SW 1271 (cell line): ENCODE results near the gene PEX16.
"Not testable (repeated sequence)": the region's sequence is repeated elsewhere in the genome, so short reads cannot be mapped to it uniquely, and the experiment has no call there.

ENCODE experiments used
- DNase-seq, 2 experiments: peaks; one replicate each; lab custom pipeline; 2025; lab: John Stamatoyannopoulos, UW

Gene PEX16

DNA sequence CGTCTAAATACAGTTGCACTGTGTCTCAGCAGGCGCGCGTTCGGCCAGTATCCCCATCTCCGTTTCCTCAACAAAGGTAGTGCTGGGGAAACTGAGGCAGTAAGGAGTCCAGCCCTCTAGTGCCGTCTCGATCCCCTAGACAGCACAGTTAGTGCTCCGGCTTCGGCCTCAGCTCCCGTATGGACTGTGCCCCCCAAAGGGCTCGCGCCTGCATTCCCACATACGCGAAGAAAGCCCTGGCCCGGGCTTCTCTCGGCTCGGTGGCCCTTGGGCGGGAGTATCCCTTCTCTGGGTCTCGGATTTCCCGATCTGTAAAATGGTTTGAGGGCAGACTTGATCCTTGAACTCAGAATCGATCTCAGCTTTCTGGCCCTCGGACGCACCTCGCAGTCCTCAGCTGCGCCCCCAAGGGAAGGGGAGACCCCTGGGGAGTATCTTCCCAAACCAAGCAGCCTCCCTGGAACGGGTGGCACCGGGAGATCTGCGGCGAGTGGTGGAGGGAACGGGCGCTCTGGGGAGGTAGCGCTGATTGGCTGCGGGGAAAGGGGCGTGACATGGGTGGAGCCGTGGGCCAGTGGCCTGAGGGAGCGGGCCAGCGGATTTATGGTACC, 759 bp upstream of the PEX16 start:
- peak; percentile 12 to 80 for DNase-seq

DNA sequence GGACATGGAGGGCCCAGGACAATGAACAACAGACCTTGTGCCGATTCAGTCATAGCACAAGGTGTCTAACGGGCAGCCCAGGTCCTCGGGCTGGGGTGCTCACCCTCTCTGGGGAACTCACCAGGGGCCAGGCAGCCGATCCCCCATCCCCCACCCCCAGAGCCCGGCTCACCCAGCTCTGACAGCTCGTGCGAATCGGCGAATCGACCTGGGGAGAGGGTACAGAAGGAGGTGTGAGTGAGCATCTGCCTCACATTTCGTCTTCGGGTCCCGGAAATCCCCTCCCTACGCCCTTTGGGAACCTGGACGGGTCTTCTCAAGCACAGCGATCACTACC, 423 bp downstream of the PEX16 start:
- DNase-seq = no peak

DNA sequence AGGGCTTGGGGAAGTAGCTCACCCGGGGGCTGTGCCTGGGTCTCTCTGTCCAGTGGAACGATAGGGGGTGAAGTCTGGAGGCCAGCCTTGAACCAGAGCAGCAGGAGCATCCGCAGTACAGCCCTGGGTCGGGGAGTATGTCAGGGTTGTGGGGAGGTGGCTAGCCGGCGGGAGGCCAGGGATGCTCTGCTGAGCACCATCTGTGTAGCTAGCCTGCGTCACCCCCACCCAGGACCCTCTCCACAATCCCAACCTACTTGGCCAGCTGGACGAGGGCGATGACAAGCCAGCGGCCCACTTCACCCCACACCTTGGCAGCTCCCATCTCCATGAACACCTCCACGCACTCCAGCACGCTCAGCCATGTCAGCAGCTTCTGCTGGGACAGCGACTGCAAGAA, 2.2 kb downstream of the PEX16 start:
- no peak for DNase-seq

DNA sequence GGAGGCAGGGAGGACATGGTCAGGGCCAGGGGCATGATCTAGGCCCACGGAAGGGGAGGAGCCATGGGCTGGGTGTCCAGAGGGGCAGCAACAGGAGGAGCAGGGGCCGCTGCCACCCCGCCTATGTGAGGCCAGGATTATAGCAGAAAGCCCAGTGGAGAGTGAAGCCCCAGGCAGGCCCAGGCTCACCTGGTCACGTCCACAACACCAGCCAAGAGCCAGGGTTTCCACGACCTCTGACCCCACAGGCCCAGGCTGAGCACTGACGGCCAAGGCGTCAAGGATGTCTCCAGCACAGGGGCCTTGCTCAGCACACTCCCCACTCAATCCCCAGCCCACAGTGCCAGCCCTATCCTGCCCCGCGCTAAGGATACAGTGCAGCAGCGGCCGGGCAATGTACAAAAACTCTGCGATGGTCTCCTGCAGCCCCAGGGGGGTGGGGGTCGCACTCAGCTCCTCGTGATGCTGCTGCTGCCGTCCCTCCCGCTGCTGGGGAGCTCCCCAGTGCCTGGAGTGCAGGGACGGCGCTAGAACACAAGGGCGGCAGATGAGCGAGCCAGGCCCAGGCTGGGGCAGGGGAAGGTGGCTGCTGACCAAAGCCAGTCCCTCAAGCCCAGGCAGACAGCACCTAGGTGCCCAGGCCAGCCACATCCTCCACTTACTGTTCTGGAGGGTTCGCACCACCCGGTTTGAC, 3.6 kb downstream of the PEX16 start:
- no peak for DNase-seq

DNA sequence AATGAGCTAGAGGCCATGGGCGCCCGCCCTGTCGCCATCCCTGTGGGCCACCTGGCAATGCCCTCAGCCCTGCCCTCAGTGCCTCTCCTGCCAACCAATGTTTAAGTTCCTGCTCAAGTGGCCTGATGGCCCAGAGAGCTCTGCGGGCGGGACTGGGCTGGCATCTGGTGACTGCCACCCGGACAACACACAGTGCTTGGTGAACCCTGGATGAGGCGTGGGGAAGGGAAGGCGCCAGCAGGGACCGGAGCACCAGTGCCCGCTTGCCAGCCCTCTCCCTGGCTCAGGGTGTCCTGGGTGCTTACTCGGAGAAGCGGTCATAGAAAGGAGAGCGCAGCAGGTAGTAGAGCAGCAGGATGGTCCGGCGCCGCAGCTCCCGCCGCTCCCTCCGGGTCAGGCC, 4.2 kb downstream of the PEX16 start:
- no peak for DNase-seq

DNA sequence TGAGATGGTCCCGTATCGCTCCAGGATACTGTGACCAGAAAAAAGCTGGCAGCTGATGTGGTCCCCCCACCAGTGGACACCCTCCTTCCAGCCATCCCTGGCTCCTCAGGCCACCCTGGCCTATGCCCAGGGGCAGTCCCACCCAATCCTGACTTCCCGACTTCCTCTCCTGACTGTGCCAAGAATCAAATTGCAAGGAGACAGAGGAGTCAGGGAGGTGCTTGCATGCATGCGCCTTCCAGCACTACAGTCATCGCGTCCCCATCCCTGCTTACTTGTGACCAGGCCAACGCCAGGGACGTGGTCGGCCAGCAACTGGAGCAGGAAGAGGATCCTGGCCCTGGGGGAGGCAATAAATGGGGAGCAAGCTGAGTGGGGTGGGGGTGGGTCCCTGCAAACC, 7.1 kb downstream of the PEX16 start:
- no peak for DNase-seq

DNA sequence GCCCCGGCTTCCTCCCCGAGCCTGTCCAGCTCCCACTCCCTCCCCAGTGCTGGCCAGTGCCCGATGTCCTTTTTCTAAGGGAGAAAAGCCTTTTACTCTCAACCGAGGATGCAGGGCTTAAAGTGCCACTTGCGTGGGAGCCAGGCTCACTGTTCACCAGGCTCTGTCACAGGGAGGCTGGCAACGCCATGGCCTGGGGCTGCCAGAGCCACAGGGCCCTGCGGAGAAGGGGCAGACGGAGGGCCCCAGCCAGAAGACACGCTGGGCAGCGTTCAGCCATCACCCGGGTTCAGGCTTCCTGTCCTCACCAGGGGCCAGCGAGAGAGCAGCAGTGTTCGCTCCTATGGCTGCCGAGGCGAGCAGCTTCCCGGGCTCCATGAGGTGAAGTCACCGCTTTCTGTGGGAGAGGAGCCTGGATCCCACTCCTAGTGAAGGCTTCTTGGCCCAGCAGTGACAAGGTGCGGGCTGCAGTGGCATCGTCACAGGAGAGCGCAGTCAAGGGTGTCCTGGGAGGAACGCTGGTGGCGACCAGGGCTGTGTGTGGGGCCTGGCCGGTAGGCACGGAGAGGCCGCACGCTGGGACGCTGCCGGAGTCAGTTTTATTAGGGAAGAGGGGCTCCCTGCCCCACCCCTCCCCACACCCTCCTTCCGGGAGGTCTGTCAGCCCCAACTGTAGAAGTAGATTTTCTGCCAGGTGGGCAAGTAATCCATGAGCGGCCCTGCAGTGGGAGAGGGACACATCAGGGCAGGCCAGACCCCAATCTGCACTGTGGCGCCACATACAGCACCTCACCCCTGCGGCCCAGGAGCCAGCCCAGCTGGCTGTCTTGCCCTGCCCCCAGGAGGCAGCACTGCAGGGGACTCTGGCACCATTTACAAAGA, 7.8 kb downstream of the PEX16 start:
- DNase-seq = no peak

DNA sequence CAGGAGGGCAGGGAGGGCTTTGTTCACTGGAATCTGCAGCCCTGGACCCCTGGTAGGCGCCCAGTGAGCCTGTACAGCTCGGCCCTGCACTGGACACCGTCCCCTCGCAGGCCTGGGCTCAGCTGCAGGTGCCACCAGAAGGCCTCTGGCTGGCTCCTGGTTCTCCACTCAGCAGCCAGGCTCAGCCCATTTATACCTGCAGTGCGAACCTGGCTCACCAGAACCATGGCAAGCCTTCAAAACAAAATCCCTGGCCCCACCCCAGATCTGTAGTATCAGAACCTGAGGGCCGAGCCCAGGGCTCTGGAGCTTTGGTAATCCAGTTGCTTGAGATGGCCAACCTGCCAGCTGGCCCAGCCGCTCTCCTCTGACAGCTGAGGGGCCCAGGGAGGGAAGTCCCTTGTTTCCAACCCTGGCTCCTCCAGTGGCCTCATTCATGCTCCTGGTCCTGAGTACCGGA, 9.7 kb downstream of the PEX16 start:
- no peak for DNase-seq

DNA sequence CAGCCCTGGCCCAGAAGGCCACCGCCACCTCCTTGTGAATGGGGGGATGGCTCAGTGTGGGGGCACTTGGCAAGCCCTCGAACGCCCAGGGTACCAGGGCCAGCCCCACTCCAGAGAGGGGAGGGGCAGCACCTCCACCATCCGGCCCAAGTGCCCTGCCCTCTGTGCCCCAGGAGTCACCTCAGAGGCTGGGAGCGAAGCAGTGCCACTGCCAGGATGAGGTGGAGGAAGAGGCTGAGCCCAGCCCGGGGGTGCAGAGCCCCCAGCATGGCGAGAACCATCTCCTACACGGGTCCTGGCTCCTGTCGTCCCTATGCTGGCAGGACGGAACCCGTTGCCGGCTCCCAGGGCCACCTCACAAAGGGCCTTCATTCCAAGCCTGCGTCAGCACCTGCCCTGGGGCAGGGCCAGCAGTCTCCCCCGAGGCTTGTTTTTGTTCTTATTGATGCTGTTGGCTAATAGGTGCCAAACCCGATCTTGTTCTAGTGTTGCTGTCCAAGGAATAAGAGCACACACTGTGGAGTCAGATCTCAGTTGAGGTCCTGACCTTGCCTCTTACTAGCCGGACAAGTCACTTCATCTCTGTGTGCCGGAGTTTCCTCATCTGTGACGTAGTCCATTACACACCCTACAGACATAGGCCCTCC, 10.6 kb downstream of the PEX16 start, which contains the start of gene FREY1:
Gene FREY1, minus strand, starts transcription at position 307 of the 647 bp plus-strand sequence. Its CDS starts 26 bp downstream, at position 281.
- no peak for DNase-seq

DNA sequence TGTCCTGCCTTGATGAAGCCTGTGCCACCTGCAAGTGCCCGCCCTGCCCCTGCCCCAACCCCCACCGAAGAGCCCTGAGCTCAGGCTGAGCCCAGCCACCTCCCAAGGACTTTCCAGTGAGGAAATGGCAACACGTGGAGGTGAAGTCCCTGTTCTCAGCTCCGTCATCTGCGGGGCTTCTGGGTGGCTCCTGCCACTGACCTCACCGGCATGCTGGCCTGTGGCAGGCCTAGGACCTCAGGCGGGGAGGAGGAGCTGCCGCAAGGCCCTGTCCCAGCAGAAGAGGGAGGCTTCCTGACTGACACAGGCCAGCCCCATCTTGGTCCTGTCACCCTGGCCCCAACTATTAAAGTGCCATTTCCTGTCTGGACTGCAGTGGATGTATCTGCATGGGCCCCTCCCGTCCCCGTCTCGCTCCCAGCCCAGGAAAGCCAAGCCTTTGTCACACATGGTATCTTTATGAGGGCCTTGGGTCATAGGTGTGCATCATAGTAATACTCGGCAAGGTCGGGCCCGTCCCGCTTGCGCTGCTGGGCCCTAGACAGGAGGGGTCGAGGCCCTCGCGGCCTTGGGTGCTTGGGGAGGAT, 11.5 kb downstream of the PEX16 start:
- no peak for DNase-seq

DNA sequence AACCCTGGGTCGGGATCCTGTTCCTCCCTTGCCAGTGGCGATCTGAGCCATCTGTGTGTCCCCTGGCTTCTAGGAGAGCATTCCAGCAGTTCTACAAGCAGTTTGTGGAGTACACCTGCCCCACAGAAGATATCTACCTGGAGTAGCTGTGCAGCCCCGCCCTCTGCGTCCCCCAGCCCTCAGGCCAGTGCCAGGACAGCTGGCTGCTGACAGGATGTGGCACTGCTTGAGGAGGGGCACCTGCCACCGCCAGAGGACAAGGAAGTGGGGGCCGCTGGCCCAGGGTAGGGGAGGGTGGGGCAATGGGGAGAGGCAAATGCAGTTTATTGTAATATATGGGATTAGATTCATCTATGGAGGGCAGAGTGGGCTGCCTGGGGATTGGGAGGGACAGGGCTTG, 12.1 kb downstream of the PEX16 start:
- DNase-seq = not testable (repeated sequence)

DNA sequence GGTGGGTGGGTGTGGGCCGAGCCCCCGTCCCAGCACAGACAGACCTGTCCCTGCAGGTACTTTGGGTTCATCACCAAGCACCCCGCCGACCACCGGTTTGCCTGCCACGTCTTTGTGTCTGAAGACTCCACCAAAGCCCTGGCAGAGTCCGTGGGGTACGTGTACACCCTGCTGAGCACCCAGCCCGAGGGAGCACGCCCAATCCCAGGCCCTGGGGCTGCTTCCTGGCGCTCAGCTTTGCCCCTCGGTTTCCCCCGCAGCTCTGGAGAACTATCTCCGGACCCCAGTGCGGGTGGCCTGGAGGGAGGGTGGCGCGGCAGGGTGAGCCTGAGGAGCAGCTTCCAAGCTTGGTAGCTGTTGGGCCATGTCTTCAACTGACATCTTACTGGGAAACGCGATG, 12.6 kb downstream of the PEX16 start:
- DNase-seq = no peak

DNA sequence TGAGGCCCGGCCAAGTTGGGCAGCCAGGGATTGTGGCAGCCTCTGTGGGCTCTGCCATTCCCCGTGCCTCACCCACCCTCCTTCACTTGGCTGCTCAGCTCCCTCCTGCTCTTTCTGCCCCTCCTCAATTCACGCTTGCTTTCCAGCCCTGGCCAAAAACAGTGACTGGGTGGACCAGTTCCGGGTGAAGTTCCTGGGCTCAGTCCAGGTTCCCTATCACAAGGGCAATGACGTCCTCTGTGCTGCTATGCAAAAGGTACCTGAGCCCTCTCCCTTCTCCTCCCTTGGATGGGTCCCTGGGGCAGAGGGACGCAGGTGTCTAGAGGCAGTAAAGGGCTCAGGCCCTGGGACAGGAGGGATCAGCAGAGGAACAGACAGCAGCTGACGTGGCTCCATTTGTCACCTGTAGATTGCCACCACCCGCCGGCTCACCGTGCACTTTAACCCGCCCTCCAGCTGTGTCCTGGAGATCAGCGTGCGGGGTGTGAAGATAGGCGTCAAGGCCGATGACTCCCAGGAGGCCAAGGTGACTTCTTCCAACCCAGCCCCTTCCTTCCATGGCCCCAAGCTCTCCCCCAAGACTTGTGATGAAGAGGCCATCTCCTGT, 13.3 kb downstream of the PEX16 start:
- no peak for DNase-seq

DNA sequence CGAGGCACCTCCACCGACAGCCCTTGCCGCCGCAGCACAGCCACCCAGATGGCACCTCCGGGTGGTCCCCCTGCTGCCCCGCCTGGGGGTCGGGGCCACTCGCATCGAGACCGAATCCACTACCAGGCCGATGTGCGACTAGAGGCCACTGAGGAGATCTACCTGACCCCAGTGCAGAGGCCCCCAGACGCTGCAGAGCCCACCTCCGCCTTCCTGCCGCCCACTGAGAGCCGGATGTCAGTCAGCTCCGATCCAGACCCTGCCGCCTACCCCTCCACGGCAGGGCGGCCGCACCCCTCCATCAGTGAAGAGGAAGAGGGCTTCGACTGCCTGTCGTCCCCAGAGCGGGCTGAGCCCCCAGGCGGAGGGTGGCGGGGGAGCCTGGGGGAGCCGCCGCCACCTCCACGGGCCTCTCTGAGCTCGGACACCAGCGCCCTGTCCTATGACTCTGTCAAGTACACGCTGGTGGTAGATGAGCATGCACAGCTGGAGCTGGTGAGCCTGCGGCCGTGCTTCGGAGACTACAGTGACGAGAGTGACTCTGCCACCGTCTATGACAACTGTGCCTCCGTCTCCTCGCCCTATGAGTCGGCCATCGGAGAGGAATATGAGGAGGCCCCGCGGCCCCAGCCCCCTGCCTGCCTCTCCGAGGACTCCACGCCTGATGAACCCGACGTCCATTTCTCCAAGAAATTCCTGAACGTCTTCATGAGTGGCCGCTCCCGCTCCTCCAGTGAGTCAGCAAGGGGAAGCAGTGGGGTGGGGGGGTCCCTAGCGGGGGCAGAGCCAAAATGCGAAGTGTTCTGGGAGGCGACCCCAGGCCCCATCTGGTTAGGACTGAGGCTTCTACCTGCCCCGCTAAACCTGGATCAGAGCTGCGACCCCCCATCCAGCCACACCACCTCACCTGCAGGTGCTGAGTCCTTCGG, 15.0 kb downstream of the PEX16 start:
- DNase-seq = no peak

DNA sequence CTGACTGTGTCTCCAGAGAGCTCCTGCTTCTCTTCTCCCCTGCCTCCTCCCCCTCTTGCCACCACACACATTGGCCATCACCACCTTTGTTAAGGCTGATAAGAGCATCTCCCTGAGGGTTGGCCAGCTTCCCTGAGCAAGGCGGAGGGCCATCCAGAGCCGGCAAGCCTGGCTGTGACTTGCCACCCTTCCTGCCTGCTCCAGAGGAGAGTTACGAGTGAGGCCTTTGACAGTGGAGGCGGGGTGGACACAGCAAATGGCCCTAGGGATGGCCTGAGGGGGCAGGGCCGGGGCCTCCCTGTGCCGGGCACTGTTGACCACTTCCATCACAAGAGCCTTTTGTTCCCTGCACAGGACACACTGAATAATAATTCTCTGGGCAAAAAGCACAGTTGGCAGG, 16.1 kb downstream of the PEX16 start:
- no peak for DNase-seq

DNA sequence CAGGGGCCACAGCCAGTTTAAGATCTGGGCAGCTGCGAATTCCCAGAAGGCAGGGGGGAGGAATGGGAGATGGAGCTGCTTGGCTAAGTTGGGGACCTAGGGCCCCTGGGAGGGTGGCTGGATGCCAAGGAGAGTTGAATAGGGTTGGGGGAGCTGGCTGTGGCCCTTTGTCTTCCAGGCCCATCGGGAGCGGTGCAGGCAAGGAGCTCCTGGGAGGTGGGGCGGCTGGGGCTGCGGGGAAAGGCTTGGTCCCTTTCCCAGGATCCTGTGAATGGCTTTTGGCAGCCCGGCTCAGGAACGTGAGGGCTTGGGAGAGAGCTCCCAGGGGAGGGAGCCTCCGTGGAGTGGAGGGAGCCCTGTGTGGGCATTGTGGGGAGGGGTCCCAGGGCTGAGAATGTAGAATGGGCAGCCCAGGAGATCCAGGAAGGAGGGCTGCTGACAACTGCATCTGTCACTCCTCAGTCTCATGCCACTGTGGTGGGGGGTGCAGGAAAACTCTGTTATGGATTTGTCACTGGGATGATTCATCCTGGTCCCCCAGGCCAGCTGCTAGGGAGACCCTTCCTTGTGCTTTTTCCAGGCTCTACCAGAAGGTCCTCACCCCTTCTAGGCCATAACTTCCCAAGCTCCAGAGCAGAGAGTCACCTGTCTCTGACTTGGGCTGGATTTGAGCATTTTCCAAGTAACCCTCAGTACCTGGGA, 16.6 kb downstream of the PEX16 start:
- DNase-seq = no peak

DNA sequence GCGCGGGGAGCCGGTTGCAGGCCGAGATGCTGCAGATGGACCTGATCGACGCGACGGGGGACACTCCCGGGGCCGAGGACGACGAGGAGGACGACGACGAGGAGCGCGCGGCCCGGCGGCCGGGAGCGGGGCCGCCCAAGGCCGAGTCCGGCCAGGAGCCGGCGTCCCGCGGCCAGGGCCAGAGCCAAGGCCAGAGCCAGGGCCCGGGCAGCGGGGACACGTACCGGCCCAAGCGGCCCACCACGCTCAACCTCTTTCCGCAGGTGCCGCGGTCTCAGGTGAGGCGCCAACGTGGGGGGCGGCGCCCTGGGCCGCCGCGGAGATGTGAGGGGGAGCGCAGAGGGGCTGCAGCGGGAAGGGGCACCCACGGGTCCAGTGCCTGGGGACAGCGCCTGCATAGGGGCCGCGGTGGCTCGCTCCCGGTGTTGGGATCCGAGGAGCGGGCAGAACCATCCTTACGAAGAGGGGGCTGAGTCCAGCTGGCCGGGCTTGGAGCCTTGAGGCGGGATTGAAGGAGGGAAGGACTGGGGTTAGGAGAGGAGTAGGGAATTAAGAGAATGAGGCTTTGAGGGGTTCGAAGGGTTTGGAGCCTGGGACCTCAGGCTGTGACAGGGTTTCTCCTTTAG, 17.4 kb downstream of the PEX16 start:
- DNase-seq = not testable (repeated sequence)

DNA sequence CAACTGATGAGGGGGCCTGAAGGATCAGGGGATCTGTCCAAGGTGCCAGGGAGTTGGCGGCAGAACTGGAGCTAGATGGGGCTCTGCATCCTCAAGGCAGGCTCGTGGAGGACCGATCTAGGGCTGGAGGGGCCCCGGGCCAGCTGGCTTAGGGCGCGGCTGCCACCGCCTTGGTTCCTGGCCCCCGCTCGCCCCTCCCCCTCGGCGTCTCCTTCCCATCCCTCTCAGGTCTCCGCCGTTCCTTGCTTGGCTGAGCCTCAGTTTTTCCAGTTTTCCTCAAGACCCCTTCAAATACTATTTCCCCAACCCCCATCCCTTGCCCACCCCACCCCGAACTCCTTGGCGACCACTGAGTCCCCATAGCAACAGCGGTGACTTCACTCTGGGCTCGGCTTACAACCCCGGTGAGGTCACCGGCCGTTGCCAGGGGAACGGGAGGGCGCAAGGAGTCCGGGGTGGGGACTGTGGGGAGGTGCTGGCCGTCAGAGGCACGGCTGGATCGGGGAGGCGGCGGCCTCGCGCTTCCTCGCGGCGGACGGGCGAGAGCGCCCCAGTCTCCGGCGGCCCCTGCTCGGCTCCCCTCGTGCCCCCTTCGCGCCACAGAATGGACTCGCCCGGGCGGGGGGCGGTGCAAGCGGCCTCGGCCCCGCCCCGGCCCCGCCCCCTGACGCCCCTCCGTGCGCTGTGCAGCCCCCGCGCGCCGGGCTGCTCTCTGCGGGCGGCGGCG, 18.1 kb downstream of the PEX16 start:
- peak; percentile 51 to 78 for DNase-seq

DNA sequence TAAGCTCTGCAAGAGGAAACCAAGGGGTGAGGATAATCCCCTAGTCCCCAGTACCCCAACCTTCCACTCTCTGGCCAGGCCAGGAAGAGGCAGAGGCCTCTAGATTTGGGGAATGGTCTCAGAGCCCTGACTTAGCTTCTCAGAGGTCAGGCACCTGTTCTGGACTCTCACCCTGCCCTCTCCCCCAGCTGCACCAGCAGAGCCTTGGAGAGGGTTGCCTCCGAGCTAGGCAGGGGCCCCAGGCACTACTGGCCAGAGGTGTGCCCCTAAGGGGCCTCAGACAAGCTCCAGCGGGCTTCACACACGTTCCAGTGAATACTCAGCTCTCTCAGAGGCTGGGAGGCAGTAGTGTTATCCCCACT, 18.6 kb downstream of the PEX16 start:
- DNase-seq = no peak
